Neural cell (in vitro differentiated cells): Measurements from ENCODE around the gene MTLN.
"Not testable (repeated sequence)": the region's sequence is repeated elsewhere in the genome, so short reads cannot be mapped to it uniquely, and the experiment has no call there.

ENCODE experiments used
- EP300 ChIP-seq: fragments of 450-650 bp; conservative IDR thresholded peaks from 2 replicates; pipeline ENCODE4 v1.6.1; 2014; ENCODE audit warnings: antibody characterized with exemption, mild to moderate bottlenecking, moderate library complexity; ENCODE audit not compliant: poor library complexity, severe bottlenecking
- EZH2 ChIP-seq: fragments of 200-600, 300-800 bp; shearing (Covaris generic), sonication (generic); IDR thresholded peaks from 2 replicates; pipeline ENCODE4 v1.6.1; 2014; ENCODE audit warnings: antibody characterized with exemption, low read length, borderline replicate concordance, mild to moderate bottlenecking; ENCODE audit not compliant: insufficient read depth, poor library complexity, severe bottlenecking
- MXI1 ChIP-seq: fragments of 450-650 bp; conservative IDR thresholded peaks from 2 replicates; pipeline ENCODE4 v1.6.1; 2014; ENCODE audit warnings: antibody characterized with exemption, mild to moderate bottlenecking; ENCODE audit not compliant: poor library complexity, severe bottlenecking
- POLR2AphosphoS5 ChIP-seq: IDR thresholded peaks from 2 replicates; pipeline ENCODE4 v1.6.1; 2012
- RAD21 ChIP-seq: fragments of 450-650 bp; conservative IDR thresholded peaks from 2 replicates; pipeline ENCODE4 v1.6.1; 2014; ENCODE audit warnings: antibody characterized with exemption, mild to moderate bottlenecking, moderate library complexity
- TF ChIP-seq, protein P1 (sequence below): IDR thresholded peaks from 2 replicates; pipeline ENCODE4 v1.6.1; 2012; ENCODE audit warnings: borderline replicate concordance
- TF ChIP-seq, protein P2 (sequence below): fragments of 450-650 bp; IDR thresholded peaks from 2 replicates; pipeline ENCODE4 v1.5.1; 2014; ENCODE audit warnings: antibody characterized with exemption, mild to moderate bottlenecking, moderate library complexity; ENCODE audit not compliant: poor library complexity, severe bottlenecking

DNA sequence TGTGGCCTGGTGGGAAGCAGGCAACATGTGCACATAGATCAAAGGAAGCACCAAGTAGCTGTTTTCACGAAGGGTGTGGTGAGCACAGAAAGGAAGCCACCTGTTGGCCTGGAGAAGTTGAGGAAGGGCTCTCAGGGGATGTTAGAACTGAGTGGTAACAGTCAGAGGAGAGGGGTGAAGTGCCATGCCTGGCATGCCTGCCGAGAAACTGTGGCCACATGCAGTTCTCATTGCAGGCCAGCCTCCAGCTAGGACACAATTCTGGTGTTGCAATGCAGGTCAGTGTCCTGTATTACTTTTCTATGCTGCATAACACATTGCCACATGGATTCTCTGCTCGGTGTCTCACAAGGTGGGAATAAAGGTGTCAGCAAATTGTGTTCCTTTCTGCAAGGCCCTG is 30.9 kb upstream of the MTLN start:
- TF ChIP-seq, protein P1, sequence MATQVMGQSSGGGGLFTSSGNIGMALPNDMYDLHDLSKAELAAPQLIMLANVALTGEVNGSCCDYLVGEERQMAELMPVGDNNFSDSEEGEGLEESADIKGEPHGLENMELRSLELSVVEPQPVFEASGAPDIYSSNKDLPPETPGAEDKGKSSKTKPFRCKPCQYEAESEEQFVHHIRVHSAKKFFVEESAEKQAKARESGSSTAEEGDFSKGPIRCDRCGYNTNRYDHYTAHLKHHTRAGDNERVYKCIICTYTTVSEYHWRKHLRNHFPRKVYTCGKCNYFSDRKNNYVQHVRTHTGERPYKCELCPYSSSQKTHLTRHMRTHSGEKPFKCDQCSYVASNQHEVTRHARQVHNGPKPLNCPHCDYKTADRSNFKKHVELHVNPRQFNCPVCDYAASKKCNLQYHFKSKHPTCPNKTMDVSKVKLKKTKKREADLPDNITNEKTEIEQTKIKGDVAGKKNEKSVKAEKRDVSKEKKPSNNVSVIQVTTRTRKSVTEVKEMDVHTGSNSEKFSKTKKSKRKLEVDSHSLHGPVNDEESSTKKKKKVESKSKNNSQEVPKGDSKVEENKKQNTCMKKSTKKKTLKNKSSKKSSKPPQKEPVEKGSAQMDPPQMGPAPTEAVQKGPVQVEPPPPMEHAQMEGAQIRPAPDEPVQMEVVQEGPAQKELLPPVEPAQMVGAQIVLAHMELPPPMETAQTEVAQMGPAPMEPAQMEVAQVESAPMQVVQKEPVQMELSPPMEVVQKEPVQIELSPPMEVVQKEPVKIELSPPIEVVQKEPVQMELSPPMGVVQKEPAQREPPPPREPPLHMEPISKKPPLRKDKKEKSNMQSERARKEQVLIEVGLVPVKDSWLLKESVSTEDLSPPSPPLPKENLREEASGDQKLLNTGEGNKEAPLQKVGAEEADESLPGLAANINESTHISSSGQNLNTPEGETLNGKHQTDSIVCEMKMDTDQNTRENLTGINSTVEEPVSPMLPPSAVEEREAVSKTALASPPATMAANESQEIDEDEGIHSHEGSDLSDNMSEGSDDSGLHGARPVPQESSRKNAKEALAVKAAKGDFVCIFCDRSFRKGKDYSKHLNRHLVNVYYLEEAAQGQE: not testable (repeated sequence)
- TF ChIP-seq, protein P2, sequence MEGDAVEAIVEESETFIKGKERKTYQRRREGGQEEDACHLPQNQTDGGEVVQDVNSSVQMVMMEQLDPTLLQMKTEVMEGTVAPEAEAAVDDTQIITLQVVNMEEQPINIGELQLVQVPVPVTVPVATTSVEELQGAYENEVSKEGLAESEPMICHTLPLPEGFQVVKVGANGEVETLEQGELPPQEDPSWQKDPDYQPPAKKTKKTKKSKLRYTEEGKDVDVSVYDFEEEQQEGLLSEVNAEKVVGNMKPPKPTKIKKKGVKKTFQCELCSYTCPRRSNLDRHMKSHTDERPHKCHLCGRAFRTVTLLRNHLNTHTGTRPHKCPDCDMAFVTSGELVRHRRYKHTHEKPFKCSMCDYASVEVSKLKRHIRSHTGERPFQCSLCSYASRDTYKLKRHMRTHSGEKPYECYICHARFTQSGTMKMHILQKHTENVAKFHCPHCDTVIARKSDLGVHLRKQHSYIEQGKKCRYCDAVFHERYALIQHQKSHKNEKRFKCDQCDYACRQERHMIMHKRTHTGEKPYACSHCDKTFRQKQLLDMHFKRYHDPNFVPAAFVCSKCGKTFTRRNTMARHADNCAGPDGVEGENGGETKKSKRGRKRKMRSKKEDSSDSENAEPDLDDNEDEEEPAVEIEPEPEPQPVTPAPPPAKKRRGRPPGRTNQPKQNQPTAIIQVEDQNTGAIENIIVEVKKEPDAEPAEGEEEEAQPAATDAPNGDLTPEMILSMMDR: not testable (repeated sequence)
- TF ChIP-seq MXI1, POLR2AphosphoS5, EP300, RAD21, EZH2: not testable (repeated sequence)
